Stimulated activated CD8-positive, alpha-beta memory T cell treated with anti-CD3 and anti-CD28 coated beads, Interleukin-15, amount 100 ng/mL, for 24 hours (primary cell): ENCODE data around the gene ASXL1.

Experiments used
- DNase-seq: peaks from one replicate; pipeline ENCODE4 v3.0.0-alpha.2; 2020; ENCODE audit warnings: low read depth

Gene ASXL1

GRCh38 chr20:32407131-32407750, 49.1 kb downstream of the ASXL1 start:
- DNase-seq: peak; percentile 9

GRCh38 chr20:32411955-32412706, 54.0 kb downstream of the ASXL1 start:
- no peak for DNase-seq

GRCh38 chr20:32415494-32415893, 57.4 kb downstream of the ASXL1 start:
- no peak for DNase-seq

GRCh38 chr20:32416206-32416605, 58.1 kb downstream of the ASXL1 start:
- no peak for DNase-seq

GRCh38 chr20:32418376-32418775, 60.2 kb downstream of the ASXL1 start:
- no peak for DNase-seq

GRCh38 chr20:32421290-32421689, 63.2 kb downstream of the ASXL1 start:
- DNase-seq: no peak

GRCh38 chr20:32427996-32428395, 69.9 kb downstream of the ASXL1 start:
- DNase-seq: no peak

- no peak for DNase-seq
Measured at GRCh38 chr20:32429343-32429742, 71.2 kb downstream of the ASXL1 start.

- no peak for DNase-seq
Measured at GRCh38 chr20:32429745-32430360, 71.7 kb downstream of the ASXL1 start.

GRCh38 chr20:32431457-32431856, 73.3 kb downstream of the ASXL1 start:
- DNase-seq: no peak

- no peak for DNase-seq
Measured at GRCh38 chr20:32432277-32432676, 74.1 kb downstream of the ASXL1 start.

GRCh38 chr20:32433311-32434021, 75.3 kb downstream of the ASXL1 start:
- no peak for DNase-seq

- no peak for DNase-seq
Measured at GRCh38 chr20:32434434-32434833, 76.3 kb downstream of the ASXL1 start.

GRCh38 chr20:32435449-32436107, 77.4 kb downstream of the ASXL1 start:
- no peak for DNase-seq

- DNase-seq: no peak
Measured at GRCh38 chr20:32436142-32436861, 78.2 kb downstream of the ASXL1 start.

- DNase-seq: no peak
Measured at GRCh38 chr20:32436968-32437367, 78.8 kb downstream of the ASXL1 start.

- DNase-seq: no peak
Measured at GRCh38 chr20:32437391-32438074, 79.4 kb downstream of the ASXL1 start.

GRCh38 chr20:32438331-32438858, 80.3 kb downstream of the ASXL1 start:
- DNase-seq: no peak

- DNase-seq: no peak
Measured at GRCh38 chr20:32439132-32439829, 81.2 kb downstream of the ASXL1 start.
